ENCODE results near the gene RANBP17. TPM values are rescaled to one million over a fixed set of nuclear protein-coding genes. Genes with fewer than 3 reads are reported as not detected.

The RANBP17 gene
- total and polyA plus RNA-seq, 2 of the 4 experiments (the other 2 are of a cell fraction) = 8.2 to 29.0 TPM

DNA sequence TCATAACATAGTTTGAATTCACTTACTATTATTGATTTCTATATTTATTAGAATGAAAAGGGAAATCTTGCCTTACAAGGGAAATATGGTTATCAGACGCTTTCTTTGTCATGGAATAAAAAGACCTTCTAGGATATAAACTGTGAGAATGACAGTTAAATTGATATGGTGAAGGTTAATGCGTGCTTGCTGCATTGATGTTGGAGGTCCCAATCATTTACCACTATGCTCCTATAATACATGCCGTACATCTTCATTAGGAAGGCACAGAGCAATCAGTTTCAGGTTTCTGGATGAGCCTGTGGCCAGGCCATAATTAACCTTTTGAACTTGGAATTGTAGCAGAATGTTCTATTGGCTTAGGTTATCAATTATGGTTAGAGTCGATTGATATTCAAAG, 245.9 kb downstream of the RANBP17 start:
- Histone ChIP-seq H3K9me1 (ENCODE audit: insufficient read depth, low read length) (no peaks in the 10 kb centered on the region), H3K18ac (ENCODE audit: low read depth, low read length) (no peak overlapping the region), H3K23ac (ENCODE audit: low read depth, low read length) (no peak overlapping the region), H3K4me1 (ENCODE audit: control insufficient read depth, insufficient read depth, low read length) (no peaks in the 10 kb centered on the region; the same call in 1 of the 2 replicates), H3K9ac (ENCODE audit: low read depth, low read length) (no peak overlapping the region), H3K79me1 (ENCODE audit: low read depth in 1 of 2, low read length in 2 of 2) (no peaks in the 10 kb centered on the region), H3K27me3 (ENCODE audit: control insufficient read depth, insufficient read depth, low read length) (no peaks in the 10 kb centered on the region), H2BK120ac (ENCODE audit: low read depth, low read length) (no peak overlapping the region), H3K4me2 (ENCODE audit: low read depth, low read length) (no peak overlapping the region), H2AK9ac (replicated peaks; ENCODE audit: low read depth, low read length, poor library complexity) (no peak overlapping the region), H4K5ac (ENCODE audit: low read depth, low read length) (no peak overlapping the region), H2BK20ac (ENCODE audit: low read depth, low read length) (no peak overlapping the region), H3K56ac (ENCODE audit: extremely low read depth, insufficient read depth, low read length) (no peak overlapping the region), H2AFZ (replicated peaks; ENCODE audit: low read length, poor library complexity) (no peak overlapping the region), H2BK15ac (ENCODE audit: low read depth, low read length) (no peak overlapping the region), H3K9me3 (ENCODE audit: control insufficient read depth, insufficient read depth, low read length) (no peaks in the 10 kb centered on the region), H3K4me3 (ENCODE audit: insufficient read depth, low read depth, low read length) (no peak overlapping the region), H3K4ac (ENCODE audit: low read depth, low read length) (no peak overlapping the region), H3K14ac (replicated peaks; ENCODE audit: low read depth, low read length) (no peak overlapping the region), H3K36me3 (ENCODE audit: control insufficient read depth, insufficient read depth, low read length) (no peaks in the 10 kb centered on the region), H2BK5ac (ENCODE audit: low read depth, low read length, poor library complexity, severe bottlenecking) (no peak overlapping the region), H2AK5ac (ENCODE audit: low read depth, low read length) (no peak overlapping the region), H4K20me1 (ENCODE audit: insufficient read depth, low read length) (no peaks in the 10 kb centered on the region), H3K27ac (ENCODE audit: insufficient read depth, low read length) (no peak overlapping the region), H4K91ac (ENCODE audit: insufficient read depth, low read depth, low read length) (no peak overlapping the region), H4K8ac (ENCODE audit: low read depth in 2 of 2, low read length in 2 of 2) (no peak overlapping the region)
- intact Hi-C loops (cut with micrococcal nuclease) (no loop called here), in situ Hi-C loops (cut with MboI; ENCODE audit: low sequenced_read_pairs) (no loop called here), dilution Hi-C loops (cut with HindIII; ENCODE audit: low sequenced_read_pairs, unreplicated experiment) (no loop called here)
- DNase-seq (no peak), ATAC-seq (ENCODE audit: low read depth) (no peak)
- CTCF ChIA-PET = no interaction called here
- no TSS peak for BruUV-seq (replicated peaks)
- TF ChIP-seq NFE2L2 (IDR thresholded peaks at IDR 0.05; ENCODE audit: low read depth, low read length) (no peak), POLR2A (IDR thresholded peaks at IDR 0.05; ENCODE audit: low read depth, low read length) (no peak), BHLHE40 (IDR thresholded peaks at IDR 0.05; ENCODE audit: low read depth, low read length) (no peak), RAD21 (IDR thresholded peaks at IDR 0.05; ENCODE audit: low read length) (no peak), CEBPB (IDR thresholded peaks at IDR 0.05; ENCODE audit: low read depth, low read length) (no peak), MXI1 (IDR thresholded peaks at IDR 0.05; ENCODE audit: borderline replicate concordance, low read depth, low read length) (no peak), CTCF (conservative IDR thresholded peaks at IDR 0.05; ENCODE audit: low read depth, low read length) (no peak), ELK1 (IDR thresholded peaks at IDR 0.05; ENCODE audit: borderline replicate concordance, low read depth, low read length) (no peak)
- TF ChIP-seq, protein P1, sequence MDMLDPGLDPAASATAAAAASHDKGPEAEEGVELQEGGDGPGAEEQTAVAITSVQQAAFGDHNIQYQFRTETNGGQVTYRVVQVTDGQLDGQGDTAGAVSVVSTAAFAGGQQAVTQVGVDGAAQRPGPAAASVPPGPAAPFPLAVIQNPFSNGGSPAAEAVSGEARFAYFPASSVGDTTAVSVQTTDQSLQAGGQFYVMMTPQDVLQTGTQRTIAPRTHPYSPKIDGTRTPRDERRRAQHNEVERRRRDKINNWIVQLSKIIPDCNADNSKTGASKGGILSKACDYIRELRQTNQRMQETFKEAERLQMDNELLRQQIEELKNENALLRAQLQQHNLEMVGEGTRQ (IDR thresholded peaks at IDR 0.05; ENCODE audit: low read depth, low read length) = no peak
- POLR2A ChIA-PET (ENCODE audit: unreplicated experiment) = no interaction called here
- no CpG with 5 or more reads among the region's 4 CpGs for WGBS, 2 experiments (ENCODE audit: extremely low coverage in 2 of 2, insufficient read length in 1 of 2)

Data from IMR-90 (cell line).